Measurements from ENCODE around the gene C6orf52.

DNA sequence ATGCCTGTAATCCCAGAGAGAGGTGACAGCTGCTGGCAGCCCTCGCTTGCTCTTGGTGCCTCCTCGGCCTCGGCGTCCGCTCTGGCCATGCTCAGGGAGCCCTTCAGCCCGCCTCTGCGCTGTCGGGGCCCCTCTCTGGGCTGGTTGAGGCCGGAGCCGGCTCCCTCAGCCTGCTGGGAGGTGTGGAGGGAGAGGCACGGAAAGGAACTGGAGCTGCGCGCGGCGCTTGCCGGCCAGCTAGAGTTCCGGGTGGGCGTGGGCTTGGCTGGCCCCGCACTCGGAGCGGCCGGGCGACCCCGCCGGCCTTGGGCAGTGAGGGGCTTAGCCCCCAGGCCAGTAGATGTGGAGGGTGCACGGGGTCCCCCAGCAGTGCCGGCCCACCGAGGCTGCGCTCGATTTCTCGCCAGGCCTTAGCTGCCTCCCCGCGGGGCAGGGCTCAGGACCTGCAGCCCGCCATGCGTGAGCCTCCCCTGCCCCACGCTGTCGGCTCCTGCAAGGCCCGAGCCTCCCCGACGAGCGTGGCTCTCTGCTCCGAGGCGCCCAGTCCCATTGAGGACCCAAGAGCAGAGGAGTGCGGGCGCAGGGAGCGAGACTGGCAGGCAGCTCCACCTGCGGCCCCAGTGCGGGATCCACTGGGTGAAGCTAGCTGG lies 34.6 kb downstream of the C6orf52 start:
- TF ChIP-seq, protein P1, sequence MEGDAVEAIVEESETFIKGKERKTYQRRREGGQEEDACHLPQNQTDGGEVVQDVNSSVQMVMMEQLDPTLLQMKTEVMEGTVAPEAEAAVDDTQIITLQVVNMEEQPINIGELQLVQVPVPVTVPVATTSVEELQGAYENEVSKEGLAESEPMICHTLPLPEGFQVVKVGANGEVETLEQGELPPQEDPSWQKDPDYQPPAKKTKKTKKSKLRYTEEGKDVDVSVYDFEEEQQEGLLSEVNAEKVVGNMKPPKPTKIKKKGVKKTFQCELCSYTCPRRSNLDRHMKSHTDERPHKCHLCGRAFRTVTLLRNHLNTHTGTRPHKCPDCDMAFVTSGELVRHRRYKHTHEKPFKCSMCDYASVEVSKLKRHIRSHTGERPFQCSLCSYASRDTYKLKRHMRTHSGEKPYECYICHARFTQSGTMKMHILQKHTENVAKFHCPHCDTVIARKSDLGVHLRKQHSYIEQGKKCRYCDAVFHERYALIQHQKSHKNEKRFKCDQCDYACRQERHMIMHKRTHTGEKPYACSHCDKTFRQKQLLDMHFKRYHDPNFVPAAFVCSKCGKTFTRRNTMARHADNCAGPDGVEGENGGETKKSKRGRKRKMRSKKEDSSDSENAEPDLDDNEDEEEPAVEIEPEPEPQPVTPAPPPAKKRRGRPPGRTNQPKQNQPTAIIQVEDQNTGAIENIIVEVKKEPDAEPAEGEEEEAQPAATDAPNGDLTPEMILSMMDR (IDR thresholded peaks at IDR 0.05): no peak
- TF ChIP-seq POLR2AphosphoS5 (IDR thresholded peaks at IDR 0.05; ENCODE audit: low read depth, low read length): no peak

Measured in Panc1 (cell line).